B cell (primary cell): ENCODE results near the gene PLXNB2.

Experiments used
- CTCF ChIP-seq: fragments of 200-600 bp; IDR thresholded peaks from one replicate; pipeline ENCODE4 v1.8.0; 2022; ENCODE audit warnings: antibody characterized with exemption, mild to moderate bottlenecking
- EZH2 ChIP-seq: IDR thresholded peaks from 2 replicates; pipeline ENCODE4 v1.6.1; 2012; ENCODE audit warnings: borderline replicate concordance, low read depth, mild to moderate bottlenecking, moderate library complexity, low read length; ENCODE audit not compliant: insufficient read depth, poor library complexity, severe bottlenecking

GRCh38 chr22:50281384-50281760 lies 26.1 kb downstream of the PLXNB2 start:
- TF ChIP-seq CTCF (no peak), EZH2 (no peak)
